ENCODE results near the gene IL17C. TPM values are rescaled to one million over a fixed set of nuclear protein-coding genes. Genes with fewer than 3 reads are reported as not detected.

IL17C gene
- total RNA-seq, 1 donor from 2014 or later: not detected

- peaks cover 0 to 9% of the 10 kb centered on the region in 2 donors for H3K4me1 ChIP-seq
- no peak overlapping the region for H3K4me3 ChIP-seq
- H3K9me3 ChIP-seq: no peaks in the 10 kb centered on the region
- H3K27ac ChIP-seq: no peak overlapping the region
- H3K27me3 ChIP-seq: no peaks in the 10 kb centered on the region
- TF ChIP-seq CTCF (IDR thresholded peaks at IDR 0.05): no peak
- H3K36me3 ChIP-seq: no peaks in the 10 kb centered on the region
- intact Hi-C loops (cut with DNase I): no loop called here
- no peak for DNase-seq (ENCODE audit: low spot score in 2 of 2)
These were observed 8.1 kb downstream of the IL17C start for GRCh38 chr16:88646345-88647034.

DNA sequence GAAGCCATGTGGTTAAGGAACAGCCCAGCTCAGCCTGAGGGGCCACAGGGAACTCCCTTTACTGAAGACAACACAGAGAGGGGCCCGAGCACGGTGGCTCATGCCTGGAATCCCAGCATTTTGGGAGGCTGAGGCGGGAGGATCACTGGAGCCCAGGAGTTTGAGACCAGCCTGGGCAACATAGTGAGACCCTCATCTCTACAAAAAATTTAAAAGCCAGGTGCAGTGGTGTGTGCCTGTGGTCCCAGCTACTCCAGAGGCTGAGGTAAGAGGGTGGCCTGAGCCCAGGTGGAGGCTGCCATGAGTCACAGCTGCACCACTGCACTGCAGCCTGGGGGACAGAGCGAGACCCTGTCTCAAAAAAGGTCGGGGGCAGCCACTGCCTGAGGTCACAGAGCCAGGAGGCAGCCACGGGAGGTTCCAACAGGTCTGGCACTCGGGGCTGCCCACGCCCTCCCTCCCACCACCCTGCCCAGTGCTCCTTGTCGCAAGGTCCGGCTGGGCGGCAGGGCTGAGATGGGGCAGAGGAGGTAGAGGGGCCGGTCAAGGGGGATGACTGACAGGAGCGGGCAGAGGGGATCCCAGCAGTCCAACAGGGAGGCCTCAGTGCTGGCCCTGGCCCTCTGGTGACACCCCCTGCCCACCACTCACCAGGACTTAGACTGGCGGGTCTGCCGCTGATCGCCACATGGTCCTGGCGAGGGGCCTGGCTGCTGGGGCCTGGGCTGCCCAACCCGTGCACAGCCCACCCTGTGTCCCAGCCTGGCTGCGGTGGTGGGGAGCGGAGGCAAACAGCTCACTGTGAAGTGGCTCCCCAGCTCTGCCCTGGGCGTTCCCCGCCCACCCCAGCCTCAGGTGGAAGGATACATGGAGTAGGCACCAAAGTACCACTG is 9.1 kb downstream of the IL17C start:
- Histone ChIP-seq H3K9me3 (no peaks in the 10 kb centered on the region), H3K27me3 (no peaks in the 10 kb centered on the region), H3K4me1 (peaks cover 0 to 11% of the 10 kb centered on the region in 2 donors), H3K4me3 (no peak overlapping the region), H3K27ac (no peak overlapping the region), H3K36me3 (no peaks in the 10 kb centered on the region)
- no peak for DNase-seq (ENCODE audit: low spot score in 2 of 2)
- intact Hi-C loops (cut with DNase I): no loop called here
- TF ChIP-seq CTCF (IDR thresholded peaks at IDR 0.05): no peak

GRCh38 chr16:88649195-88649923 is 11.0 kb downstream of the IL17C start:
- TF ChIP-seq CTCF (IDR thresholded peaks at IDR 0.05): no peak
- peak overlapping the region; percentile 63 to 84 for H3K4me3 ChIP-seq

GRCh38 chr16:88649924-88650748 is 11.8 kb downstream of the IL17C start:
- DNase-seq (ENCODE audit: low spot score in 2 of 2): no peak
- H3K36me3 ChIP-seq: peaks cover 4 to 16% of the 10 kb centered on the region in 2 donors
- H3K27ac ChIP-seq: peak overlapping the region; percentile 10 to 60
- intact Hi-C loops (cut with DNase I): no loop called here
- peaks cover 0 to 11% of the 10 kb centered on the region in 2 donors for H3K4me1 ChIP-seq
- no peak for TF ChIP-seq CTCF (IDR thresholded peaks at IDR 0.05)
- H3K9me3 ChIP-seq: no peaks in the 10 kb centered on the region
- no peaks in the 10 kb centered on the region for H3K27me3 ChIP-seq
- peak overlapping the region; percentile 63 to 84 for H3K4me3 ChIP-seq

More at GRCh38 chr16:88649195-88649923, 11.0 kb downstream of the IL17C start:
- intact Hi-C loops (cut with DNase I): no loop called here
- H3K36me3 ChIP-seq: peaks cover 0 to 8% of the 10 kb centered on the region in 2 donors
- peaks cover 0 to 11% of the 10 kb centered on the region in 2 donors for H3K4me1 ChIP-seq
- H3K27me3 ChIP-seq: no peaks in the 10 kb centered on the region
- H3K27ac ChIP-seq: peak overlapping the region; percentile 10 to 60
- DNase-seq (ENCODE audit: low spot score in 2 of 2): no peak
- no peaks in the 10 kb centered on the region for H3K9me3 ChIP-seq

All from ascending aorta (tissue), 2 donors.